ENCODE data around the gene CDC37L1.
A peak's percentile ranks its signal among the peaks of the same experiment; 100 is the strongest.
"Not testable (repeated sequence)": the region's sequence is repeated elsewhere in the genome, so short reads cannot be mapped to it uniquely, and the experiment has no call there.

Gene CDC37L1

DNA sequence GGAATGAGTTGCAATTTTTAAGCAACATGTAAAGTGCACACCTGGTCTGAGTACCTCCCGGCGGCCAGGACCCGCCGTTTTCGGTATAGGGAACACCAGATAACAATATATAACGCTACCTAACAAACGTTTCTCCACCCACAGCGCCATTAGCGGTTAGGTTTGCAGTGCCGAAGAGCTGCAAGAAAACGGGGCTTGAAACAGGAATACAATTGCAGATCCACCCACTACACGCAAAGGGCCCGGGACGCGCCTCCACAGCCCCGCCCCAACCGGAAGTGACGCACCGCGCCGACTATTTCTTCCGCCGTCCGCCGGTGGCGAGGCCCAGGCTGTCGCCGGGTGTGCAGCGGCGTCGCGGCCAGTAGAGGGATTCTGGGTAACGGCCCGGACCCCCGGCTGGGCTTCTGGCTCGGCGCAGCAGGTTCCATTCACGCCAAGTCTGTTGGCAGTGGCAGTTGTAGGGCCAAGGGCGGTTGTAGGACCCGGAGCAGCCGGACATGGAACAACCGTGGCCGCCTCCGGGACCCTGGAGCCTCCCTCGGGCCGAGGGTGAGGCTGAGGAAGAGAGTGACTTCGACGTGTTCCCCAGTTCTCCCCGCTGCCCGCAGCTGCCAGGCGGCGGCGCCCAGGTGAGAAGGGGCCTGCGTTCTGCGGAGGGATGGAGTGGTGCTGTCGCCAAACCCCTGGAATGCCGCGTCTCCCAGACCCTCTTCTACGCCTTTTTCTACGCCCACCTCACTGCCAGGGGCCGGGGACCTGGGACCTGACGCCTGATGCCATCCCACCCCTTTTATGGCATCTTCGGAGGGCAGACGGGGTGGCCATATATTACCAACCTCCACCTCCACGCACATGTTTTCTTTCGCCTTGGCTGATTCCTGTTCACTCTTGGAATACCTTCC lies at the start of gene CDC37L1:
Gene CDC37L1 (plus strand): TSS at position 302 of the 905 bp plus-strand sequence. CDS start 199 bp downstream, at position 501.
- DNase-seq = peak; percentile 90

DNA sequence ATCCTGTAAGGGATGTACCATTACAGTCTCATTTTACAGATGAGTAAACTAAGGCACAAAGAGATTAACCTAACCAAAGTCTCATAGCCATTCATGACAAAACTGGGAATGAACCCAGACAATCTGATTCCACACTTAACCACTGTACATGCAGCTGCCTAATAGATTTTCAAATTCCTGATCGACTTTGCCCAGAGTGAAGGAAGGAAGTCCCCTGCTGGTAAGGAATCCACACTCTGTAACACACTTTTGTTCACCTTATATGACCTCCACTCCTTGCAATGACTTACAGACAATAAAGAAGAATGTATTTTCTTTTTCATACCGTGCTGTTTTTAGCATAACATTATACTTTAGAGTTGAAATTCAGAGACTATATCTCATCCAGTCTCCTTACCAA lies 48.5 kb upstream of the CDC37L1 start:
- DNase-seq = no peak

DNA sequence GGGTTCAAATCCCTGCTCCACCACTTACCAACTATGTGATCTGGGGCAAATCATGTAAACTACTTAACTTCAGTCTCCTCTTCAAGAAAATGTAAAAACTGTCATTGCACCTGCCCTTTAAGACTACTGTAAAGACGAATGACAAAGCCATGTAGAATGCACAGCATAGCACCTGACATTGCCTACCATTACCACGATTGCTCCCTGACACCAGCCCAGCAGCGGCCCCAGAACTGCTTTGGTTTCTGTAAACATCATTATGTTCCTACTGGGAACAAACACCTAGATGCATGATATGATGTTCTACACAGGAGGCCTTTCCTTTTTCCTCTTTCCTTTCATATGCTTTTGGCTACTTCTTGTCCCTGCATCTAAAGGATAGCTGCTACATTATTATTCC lies 40.4 kb upstream of the CDC37L1 start:
- no peak for DNase-seq

DNA sequence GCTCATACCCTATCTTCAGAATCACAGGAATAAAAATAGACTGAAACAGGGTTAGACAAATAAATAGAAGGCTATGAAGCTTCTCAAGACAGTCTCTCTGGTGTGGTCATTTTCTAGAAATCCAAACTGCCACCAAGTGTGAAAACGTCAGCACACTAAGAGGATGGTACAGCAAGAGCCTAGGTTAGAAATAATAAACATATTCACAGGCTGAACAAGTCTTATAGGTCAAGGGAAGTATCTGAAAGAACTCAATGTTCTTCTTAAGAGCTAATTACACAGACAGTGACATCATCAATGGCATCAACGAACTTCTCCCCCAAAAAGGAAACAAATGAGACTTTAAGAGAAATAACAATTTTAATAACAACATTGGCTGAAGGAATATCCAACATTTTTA lies 39.9 kb upstream of the CDC37L1 start:
- DNase-seq = no peak

DNA sequence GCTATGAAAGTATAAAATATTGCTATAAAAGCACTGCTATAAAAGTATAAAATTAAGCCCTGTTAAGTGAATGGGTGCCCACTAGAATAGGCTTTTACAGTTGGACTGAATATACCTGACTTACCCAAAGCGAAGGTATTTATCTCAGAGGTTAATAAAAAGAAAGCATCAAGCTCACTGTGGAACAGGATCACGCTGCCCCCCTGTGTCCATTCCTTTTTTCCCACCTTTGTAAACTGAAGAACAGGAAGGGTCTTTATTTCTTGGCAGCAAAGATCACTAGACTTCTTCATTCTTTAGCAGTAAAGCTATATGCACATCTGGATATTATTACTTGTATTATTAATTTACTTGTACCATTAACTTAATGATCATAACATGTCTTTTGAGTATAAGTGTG lies 39.3 kb upstream of the CDC37L1 start:
- DNase-seq = peak; percentile 37

DNA sequence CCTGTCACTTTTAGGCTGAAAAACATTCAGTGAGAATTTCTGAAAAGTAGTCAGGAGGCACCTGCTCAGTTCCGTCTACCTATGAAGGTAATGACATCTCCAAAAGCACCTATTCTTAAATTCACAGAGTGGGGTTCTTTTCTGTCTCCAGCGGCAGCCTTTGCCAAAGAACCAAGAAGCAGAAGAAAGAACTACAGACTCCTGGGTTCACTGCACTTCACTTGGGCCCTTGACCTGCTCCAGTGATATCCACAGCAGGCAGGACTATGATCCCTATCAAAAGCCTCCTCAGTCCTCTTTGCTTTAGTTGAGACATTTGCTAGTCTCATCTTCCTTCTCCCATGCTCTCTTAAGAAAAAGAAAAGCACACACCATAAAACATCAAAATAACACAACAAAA lies 37.0 kb upstream of the CDC37L1 start:
- no peak for DNase-seq

DNA sequence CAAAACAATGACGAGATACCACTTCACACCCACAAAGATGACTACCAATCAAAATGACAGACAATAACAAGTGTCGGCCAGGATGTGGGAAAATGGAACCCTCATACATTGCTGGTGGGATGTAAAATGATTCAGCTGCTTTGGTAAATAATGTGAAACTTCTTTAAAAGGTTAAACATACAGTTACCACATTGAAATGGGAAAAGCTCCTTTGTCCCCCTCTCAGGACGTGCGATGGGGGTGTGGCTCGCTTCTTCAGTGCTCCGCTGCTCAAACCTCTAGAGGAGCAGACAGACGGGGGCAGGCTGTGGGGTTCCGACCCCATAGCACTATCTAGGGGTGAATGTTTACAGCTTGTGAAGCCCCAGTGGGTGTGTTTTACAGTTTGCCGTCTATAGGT lies 25.3 kb upstream of the CDC37L1 start:
- DNase-seq = no peak

DNA sequence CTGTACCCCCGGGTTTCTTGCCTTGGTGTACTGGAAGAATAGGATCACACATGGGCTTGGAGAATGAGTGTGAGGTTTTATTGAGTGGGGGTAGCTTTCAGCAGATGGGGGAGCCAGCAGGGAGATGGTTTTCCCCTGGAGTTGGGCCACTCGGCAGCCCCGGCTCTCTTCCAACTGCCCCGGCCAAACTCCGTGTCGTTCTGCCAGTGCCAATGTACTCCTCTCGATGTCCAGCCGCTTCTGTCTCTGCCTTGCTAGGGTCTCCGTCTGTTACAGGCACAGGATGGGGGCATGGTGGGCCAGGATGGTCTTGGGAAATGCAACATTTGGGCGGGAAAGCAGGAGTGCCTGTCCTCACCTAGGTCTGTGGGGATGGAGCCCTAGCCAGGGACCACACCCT lies 24.8 kb upstream of the CDC37L1 start:
- no peak for DNase-seq

DNA sequence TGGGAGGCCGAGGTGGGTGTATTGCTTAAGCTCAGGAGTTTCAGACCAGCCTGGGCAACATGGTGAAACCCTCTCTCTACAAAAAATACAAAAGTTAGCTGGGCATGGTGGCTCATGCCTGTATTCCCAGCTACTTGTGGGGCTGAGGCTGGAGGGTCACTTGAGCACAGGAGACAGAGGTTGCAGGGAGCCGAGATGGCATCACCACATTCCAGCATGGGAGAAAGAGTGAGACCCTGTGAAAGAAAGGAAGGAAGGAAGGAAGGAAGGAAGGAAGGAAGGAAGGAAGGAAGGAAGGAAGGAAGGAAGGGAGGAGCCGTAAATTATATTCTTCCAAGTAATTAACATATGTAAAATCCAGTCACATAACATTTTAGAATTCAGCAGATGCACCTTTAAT lies 23.2 kb upstream of the CDC37L1 start:
- DNase-seq = not testable (repeated sequence)

DNA sequence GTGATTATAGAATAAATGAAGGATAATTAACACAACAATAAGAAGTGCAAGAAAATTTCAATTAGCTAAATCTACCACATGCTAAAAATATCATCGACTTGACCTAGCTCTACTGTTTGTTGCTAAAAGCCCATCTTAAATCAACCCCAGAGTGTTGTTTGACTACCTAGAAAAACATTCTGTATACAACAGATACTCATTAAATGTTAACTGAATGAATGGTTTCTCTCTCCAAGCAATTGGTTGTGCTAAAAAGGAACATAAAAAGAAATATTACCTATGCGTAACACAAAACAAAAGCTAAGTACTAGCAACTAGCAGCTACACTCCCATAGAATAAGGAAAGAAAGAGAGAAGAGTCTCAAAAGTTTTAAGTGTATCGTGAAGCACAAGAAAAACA lies 22.7 kb upstream of the CDC37L1 start:
- no peak for DNase-seq

DNA sequence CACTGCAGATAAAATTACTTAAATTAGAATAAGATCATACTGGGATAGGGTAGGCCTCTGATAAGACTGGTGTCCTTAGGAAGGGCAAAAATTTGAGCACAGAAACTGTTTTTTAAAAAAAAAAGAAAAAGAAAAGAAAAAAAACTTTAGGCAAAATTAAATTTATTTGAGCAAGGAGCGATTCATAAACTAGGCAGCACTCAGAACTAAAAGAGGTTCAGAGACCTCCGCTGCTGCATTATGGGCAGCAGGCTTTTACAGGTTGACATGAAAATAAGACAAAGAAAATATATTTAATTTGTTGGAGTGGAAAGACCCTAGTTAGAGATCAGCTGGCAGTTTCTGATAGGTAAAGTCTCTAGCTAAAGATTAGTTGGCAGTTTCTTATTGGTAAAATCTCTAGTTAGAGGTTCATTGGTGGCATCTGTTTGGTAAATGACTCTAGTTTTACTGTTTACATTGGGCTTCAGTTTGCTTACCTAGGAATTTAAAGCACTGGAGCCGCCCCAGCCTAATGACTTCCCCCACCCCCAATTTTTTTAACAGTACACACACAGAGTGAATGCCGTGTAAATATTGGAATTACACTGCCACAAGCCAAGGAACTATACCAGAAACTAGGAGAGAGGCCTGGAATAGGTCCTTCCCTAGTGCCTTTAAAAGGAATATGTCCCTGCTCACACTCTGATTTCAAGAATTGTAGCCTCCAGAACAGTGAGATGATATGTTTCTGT lies 21.8 kb upstream of the CDC37L1 start:
- DNase-seq = no peak

DNA sequence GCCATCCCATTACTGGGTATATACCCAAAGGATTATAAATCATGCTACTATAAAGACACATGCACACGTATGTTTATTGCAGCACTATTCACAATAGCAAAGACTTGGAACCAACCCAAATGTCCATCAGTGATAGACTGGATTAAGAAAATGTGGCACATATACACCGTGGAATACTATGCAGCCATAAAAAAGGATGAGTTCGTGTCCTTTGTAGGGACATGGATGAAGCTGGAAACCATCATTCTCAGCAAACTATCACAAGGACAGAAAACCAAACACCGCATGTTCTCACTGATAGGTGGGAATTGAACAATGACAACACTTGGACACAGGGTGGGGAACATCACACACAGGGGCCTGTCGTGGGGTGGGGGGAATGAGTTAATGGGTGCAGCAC lies 18.7 kb upstream of the CDC37L1 start:
- DNase-seq = not testable (repeated sequence)

DNA sequence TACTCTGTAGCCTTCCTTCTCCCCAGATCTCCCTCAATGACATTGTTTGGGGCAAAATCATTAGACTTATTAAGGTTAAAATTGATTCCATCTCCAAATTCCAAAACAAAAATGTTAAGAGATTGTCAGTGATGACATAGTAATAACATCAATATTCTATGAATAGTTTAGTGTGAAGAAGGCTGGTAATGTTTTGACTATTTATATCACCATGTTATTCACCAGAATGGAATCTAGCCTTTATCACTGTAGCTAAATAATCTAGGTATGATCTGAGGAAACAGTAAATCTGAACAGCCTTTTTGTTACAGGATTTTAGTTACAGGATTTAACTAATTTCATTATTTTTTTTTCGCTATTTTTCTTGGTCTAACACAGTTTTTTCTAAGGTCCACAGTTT lies 18.2 kb upstream of the CDC37L1 start:
- no peak for DNase-seq

DNA sequence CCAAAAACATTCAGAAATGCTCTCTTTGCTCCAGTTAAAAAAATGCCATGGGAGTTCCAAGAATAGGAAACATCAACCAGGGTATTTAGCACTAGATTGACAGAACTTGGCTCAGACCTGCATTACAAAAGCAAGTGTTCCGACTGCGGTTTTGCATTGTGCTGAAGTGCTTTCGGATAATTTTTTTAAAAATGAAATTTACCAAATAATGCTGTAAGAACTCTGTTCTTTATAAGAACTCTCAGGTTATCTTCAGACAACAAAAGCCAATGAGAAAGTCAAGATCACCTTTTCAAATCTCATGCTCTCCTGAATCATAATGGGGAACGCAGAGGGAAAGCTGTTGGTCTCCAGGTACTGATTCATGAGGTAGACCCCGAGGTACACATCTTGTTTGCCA lies 17.8 kb upstream of the CDC37L1 start:
- DNase-seq = no peak

DNA sequence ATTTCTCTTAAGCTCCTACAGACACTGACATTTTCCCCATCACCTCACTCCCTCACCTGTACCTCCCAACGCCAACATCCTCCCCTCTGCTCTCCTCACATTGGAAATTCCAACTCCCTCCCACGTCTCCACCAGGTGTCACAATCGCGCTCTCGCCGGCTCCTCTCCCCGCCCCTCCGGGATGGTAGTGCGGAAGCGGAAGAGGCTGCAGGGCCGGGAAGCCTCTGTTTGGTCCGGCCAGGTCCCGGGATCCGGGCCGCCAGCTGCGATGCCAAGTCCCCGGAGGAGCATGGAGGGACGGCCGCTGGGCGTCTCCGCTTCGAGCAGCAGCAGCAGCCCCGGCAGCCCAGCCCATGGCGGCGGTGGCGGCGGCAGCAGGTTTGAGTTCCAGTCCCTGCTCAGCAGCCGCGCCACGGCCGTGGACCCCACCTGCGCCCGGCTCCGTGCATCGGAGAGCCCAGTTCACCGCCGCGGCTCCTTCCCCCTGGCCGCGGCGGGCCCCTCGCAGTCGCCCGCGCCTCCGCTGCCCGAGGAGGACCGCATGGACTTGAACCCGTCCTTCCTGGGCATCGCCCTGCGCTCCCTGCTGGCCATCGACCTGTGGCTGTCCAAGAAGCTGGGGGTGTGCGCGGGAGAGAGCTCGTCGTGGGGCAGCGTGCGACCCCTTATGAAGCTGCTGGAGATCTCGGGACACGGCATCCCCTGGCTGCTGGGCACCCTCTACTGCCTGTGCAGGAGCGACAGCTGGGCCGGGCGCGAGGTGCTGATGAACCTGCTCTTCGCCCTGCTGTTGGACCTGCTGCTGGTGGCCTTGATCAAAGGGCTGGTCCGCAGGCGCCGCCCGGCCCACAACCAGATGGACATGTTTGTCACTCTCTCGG lies 17.0 kb upstream of the CDC37L1 start, which contains the start of gene PLPP6:
Gene PLPP6 (plus strand): TSS at position 187 of the 881 bp plus-strand sequence. CDS start 82 bp downstream, at position 269.
- peak; percentile 80 for DNase-seq

DNA sequence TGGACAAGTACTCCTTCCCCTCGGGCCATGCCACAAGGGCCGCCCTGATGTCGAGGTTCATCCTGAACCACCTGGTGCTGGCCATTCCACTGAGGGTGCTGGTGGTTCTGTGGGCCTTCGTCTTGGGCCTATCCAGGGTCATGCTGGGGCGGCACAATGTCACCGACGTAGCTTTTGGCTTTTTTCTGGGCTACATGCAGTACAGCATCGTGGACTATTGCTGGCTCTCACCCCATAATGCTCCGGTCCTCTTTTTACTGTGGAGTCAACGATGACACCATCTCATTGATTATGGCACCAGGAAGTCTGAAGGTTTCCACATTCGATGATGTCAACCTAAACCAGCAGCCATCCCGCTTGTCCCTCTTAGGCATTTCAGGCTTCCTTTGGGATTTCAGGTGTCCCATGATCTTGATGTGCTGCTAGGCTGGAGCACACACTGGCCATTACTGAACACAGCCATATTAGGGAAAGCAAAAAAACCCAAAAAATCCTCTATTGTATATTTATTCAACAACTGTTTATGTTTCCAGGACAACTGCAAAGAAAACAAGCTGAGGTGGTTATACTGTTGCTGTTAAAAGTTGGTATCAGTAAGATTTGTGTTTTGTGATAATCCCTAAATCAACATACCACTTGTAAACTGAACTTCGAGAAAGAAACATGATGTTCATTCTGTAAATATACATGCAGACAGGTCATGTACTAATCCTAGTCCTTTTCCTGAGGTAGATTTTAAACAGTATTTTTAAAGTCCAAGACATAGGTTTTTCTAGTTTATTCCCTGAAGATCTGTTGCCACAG lies 16.2 kb upstream of the CDC37L1 start:
- no peak for DNase-seq

DNA sequence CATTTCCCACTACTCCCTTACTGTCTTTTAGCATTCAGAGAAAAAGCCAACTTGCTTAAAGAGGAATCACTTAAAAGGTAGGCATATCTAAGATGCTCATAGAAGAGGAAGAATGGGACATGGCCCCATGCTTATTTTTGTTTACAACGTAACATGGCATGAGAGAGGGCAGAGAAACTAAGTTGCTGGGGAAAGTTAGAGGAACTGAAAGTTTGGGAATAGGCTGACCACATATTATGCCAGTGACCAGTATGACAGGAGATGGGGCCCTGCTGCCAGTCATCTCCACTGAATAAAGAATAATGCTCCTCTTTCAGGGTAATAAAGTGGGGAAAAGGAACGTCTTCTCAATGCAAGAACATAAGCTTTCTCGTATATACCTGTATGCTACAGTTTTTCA lies 15.4 kb upstream of the CDC37L1 start:
- no peak for DNase-seq

DNA sequence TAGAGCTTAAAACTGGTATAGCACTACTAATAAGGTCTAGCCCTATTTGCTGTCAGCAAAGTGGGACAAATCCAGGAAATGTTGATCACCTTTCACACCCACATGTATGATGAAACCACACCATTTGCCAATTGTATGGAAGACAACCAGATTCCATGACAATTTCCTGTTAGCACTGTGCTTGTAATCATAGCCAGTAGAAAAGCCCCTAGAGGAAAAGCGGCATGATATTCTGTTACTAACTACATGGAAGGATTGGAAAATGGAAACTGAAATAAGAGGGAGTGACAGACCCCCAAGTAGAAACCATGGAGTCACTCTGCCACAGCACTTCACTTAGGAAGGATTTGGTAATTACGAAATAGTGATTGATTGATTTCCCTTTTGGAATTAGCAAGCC lies 14.0 kb upstream of the CDC37L1 start:
- no peak for DNase-seq

DNA sequence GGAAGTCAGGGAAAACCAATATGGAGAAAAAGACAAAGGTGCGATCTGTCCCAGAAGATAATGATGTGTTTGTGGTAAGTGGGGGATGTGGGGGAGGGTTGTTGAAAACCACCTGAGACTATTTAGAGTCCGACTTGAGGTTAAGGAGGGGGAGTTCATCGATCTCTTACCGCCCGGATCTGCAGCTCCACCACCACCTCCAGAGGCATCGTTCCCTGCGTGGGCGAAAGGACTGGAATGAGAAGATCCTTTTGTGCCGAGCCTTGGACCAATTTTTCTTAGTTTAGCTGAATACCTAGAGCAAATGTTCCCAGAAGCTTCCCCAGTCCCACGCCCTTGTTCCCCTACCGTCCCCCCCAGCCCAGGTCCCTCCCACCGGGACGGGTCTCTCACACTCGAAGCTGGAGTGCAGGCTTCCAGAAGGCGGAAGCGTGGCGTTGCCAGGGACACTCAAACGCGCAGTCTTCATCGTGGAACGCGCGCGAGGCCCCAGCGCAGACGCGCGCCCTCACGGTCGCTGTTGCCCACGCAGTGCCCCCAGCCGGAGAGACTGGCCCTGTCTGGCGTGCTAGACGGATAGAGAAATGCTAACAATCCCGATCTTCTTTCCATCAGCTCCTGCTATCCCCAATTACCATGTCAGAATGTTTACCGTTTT lies 13.2 kb upstream of the CDC37L1 start, which contains the start of gene SPATA6L:
Gene SPATA6L (minus strand): TSS at position 439 of the 658 bp plus-strand sequence. CDS start 230 bp downstream, at position 209.
- peak; percentile 47 for DNase-seq

DNA sequence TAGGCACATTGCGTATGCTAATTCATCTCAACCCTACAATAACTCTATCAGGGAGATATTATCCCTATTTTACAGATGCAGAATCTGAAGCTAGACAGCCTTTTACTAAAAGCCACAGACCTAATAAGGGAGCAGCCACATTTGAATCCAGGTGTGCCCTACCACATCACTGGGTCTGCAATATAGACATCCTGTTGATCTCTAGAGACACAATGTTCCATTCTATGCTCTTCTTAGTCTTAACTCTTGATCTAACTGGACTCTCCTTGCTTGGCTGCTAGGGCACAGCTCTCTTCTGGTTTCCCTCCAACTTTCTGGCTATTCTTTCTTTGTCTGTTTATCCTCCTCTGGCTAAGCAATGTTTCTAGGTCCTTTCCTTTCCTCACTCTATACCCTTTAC lies 11.7 kb upstream of the CDC37L1 start:
- no peak for DNase-seq

DNA sequence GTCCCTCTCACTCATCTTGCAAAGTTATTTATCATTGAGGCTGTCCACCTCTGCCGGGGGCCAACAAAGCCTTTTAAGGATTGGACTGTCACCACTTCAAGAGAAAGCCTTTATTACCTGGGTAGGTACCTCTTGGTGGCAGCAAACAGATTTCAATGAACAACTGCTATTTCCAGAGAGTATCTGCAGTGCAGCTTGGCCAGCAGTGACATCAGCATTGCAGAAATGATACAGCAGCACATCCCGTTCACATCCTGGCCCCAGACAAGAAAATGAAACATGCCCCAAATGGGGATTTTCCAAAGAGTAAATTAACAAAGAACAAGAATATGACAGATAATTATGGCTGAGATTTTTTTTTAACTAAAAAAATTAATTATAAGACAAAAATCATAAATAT lies 10.8 kb upstream of the CDC37L1 start:
- DNase-seq = no peak
